ENCODE data around the gene BNIP5. TPM values are rescaled to one million over a fixed set of nuclear protein-coding genes. Genes with fewer than 3 reads are reported as not detected.
A peak's percentile ranks its signal among the peaks of the same experiment; 100 is the strongest.
"Not testable (repeated sequence)": the region's sequence is repeated elsewhere in the genome, so short reads cannot be mapped to it uniquely, and the experiment has no call there.

BNIP5 gene
- total RNA-seq, 1 donor from 2014 or later, result not detected

GRCh38 chr6:36345681-36346466 lies 9.2 kb upstream of the BNIP5 start:
- no peak for DNase-seq (ENCODE audit: low spot score)

- no peak for DNase-seq (ENCODE audit: low spot score)
Measured at GRCh38 chr6:36343109-36343680, 6.5 kb upstream of the BNIP5 start.

- DNase-seq (ENCODE audit: low spot score), result no peak
Measured at GRCh38 chr6:36340618-36341454, 4.1 kb upstream of the BNIP5 start.

- DNase-seq (ENCODE audit: low spot score), result no peak
Measured at GRCh38 chr6:36340306-36340617, 3.6 kb upstream of the BNIP5 start.

- no peak for DNase-seq (ENCODE audit: low spot score)
Measured at GRCh38 chr6:36339146-36339545, 2.5 kb upstream of the BNIP5 start.

- DNase-seq (ENCODE audit: low spot score), result not testable (repeated sequence)
Measured at GRCh38 chr6:36338223-36338622, 1.5 kb upstream of the BNIP5 start.

GRCh38 chr6:36337814-36338213 lies 1.1 kb upstream of the BNIP5 start:
- peak; percentile 0 for DNase-seq (ENCODE audit: low spot score)

- peak; percentile 30 for DNase-seq (ENCODE audit: low spot score)
Measured at GRCh38 chr6:36336208-36336710, 429 bp downstream of the BNIP5 start.

- DNase-seq (ENCODE audit: low spot score), result peak; percentile 30
Measured at GRCh38 chr6:36335465-36336207, 1.1 kb downstream of the BNIP5 start.

GRCh38 chr6:36334832-36335459 lies 1.7 kb downstream of the BNIP5 start:
- DNase-seq (ENCODE audit: low spot score), result peak; percentile 12

GRCh38 chr6:36333931-36334725 lies 2.6 kb downstream of the BNIP5 start:
- DNase-seq (ENCODE audit: low spot score), result no peak

- DNase-seq (ENCODE audit: low spot score), result no peak
Measured at GRCh38 chr6:36333171-36333895, 3.4 kb downstream of the BNIP5 start.

- no peak for DNase-seq (ENCODE audit: low spot score)
Measured at GRCh38 chr6:36331381-36331780, 5.3 kb downstream of the BNIP5 start.

- no peak for DNase-seq (ENCODE audit: low spot score)
Measured at GRCh38 chr6:36330366-36330765, 6.3 kb downstream of the BNIP5 start.

GRCh38 chr6:36329798-36330291 lies 6.8 kb downstream of the BNIP5 start:
- no peak for DNase-seq (ENCODE audit: low spot score)

- DNase-seq (ENCODE audit: low spot score), result no peak
Measured at GRCh38 chr6:36328600-36328999, 8.1 kb downstream of the BNIP5 start.

GRCh38 chr6:36327919-36328236 lies 8.8 kb downstream of the BNIP5 start:
- DNase-seq (ENCODE audit: low spot score), result no peak

- DNase-seq (ENCODE audit: low spot score), result no peak
Measured at GRCh38 chr6:36327226-36327918, 9.3 kb downstream of the BNIP5 start.
